ENCODE results near the gene PCAT7.
A peak's percentile ranks its signal among the peaks of the same experiment; 100 is the strongest.

The PCAT7 gene

GRCh38 chr9:94566550-94566949, 11.7 kb downstream of the PCAT7 start:
- Histone ChIP-seq H3K4me1 (ENCODE audit: control insufficient read depth, insufficient read depth, low read depth, low read length) (no peaks in the 10 kb centered on the region), H2BK5ac (ENCODE audit: low read depth, low read length, poor library complexity, severe bottlenecking) (no peak overlapping the region), H3K4ac (ENCODE audit: low read depth in 1 of 2, low read length in 2 of 2) (no peak overlapping the region), H3K36me3 (ENCODE audit: control insufficient read depth in 1 of 2, insufficient read depth in 2 of 2, low read depth in 1 of 2, low read length in 2 of 2) (no peaks in the 10 kb centered on the region), H3K27ac (ENCODE audit: low read length, poor library complexity, severe bottlenecking) (no peak overlapping the region), H2BK12ac (ENCODE audit: low read length in 2 of 2) (no peak overlapping the region), H3K4me2 (ENCODE audit: low read length, poor library complexity, severe bottlenecking) (no peak overlapping the region), H3K23ac (ENCODE audit: low read length in 2 of 2) (no peak overlapping the region), H4K8ac (ENCODE audit: low read length) (no peak overlapping the region), H2BK120ac (ENCODE audit: low read depth, low read length) (no peak overlapping the region), H4K91ac (ENCODE audit: low read length) (no peak overlapping the region), H3K14ac (ENCODE audit: low read length in 2 of 2) (no peak overlapping the region), H3K79me1 (replicated peaks; ENCODE audit: low read length, poor library complexity, severe bottlenecking) (no peaks in the 10 kb centered on the region), H2AK5ac (ENCODE audit: low read length, severe bottlenecking) (no peak overlapping the region), H3K9me3 (ENCODE audit: control insufficient read depth, low read length) (no peaks in the 10 kb centered on the region), H3K27me3 (ENCODE audit: control insufficient read depth in 1 of 2, insufficient read depth in 1 of 2, low read length in 2 of 2) (peaks cover 9 to 19% of the 10 kb centered on the region in 2 experiments), H3K18ac (ENCODE audit: low read depth in 1 of 2, low read length in 2 of 2) (no peak overlapping the region), H2AFZ (ENCODE audit: low read depth, low read length) (no peak overlapping the region), H2BK15ac (ENCODE audit: low read depth, poor library complexity, severe bottlenecking) (no peak overlapping the region), H3K4me3 (ENCODE audit: insufficient read depth in 1 of 2, low read depth in 1 of 2, low read length in 2 of 2) (no peak overlapping the region), H3K9ac (ENCODE audit: low read length) (no peak overlapping the region)
- no peak for DNase-seq

- Histone ChIP-seq H3K23ac (ENCODE audit: low read length in 2 of 2) (no peak overlapping the region), H4K8ac (ENCODE audit: low read length) (no peak overlapping the region), H2BK12ac (ENCODE audit: low read length in 2 of 2) (no peak overlapping the region), H3K4me2 (ENCODE audit: low read length, poor library complexity, severe bottlenecking) (no peak overlapping the region), H2BK5ac (ENCODE audit: low read depth, low read length, poor library complexity, severe bottlenecking) (no peak overlapping the region), H2AK5ac (ENCODE audit: low read length, severe bottlenecking) (no peak overlapping the region), H3K14ac (ENCODE audit: low read length in 2 of 2) (no peak overlapping the region), H3K36me3 (ENCODE audit: control insufficient read depth in 1 of 2, insufficient read depth in 2 of 2, low read depth in 1 of 2, low read length in 2 of 2) (no peaks in the 10 kb centered on the region), H3K18ac (ENCODE audit: low read depth in 1 of 2, low read length in 2 of 2) (no peak overlapping the region), H3K4me1 (ENCODE audit: control insufficient read depth, insufficient read depth, low read depth, low read length) (no peaks in the 10 kb centered on the region), H3K4me3 (ENCODE audit: insufficient read depth in 1 of 2, low read depth in 1 of 2, low read length in 2 of 2) (no peak overlapping the region), H2BK120ac (ENCODE audit: low read depth, low read length) (no peak overlapping the region), H4K91ac (ENCODE audit: low read length) (no peak overlapping the region), H2AFZ (ENCODE audit: low read depth, low read length) (no peak overlapping the region), H3K27me3 (ENCODE audit: control insufficient read depth in 1 of 2, insufficient read depth in 1 of 2, low read length in 2 of 2) (peaks cover 9 to 25% of the 10 kb centered on the region in 2 experiments), H3K4ac (ENCODE audit: low read depth in 1 of 2, low read length in 2 of 2) (no peak overlapping the region), H3K79me1 (replicated peaks; ENCODE audit: low read length, poor library complexity, severe bottlenecking) (no peaks in the 10 kb centered on the region), H3K9me3 (ENCODE audit: control insufficient read depth, low read length) (no peaks in the 10 kb centered on the region), H3K27ac (ENCODE audit: low read length, poor library complexity, severe bottlenecking) (no peak overlapping the region), H3K9ac (ENCODE audit: low read length) (no peak overlapping the region), H2BK15ac (ENCODE audit: low read depth, poor library complexity, severe bottlenecking) (no peak overlapping the region)
- 100% methylated on average over 2 of the region's 2 CpGs for WGBS
- no peak for DNase-seq
These were observed 12.4 kb downstream of the PCAT7 start for GRCh38 chr9:94567271-94567670.

GRCh38 chr9:94568250-94568889, 13.5 kb downstream of the PCAT7 start:
- Histone ChIP-seq H2BK12ac (ENCODE audit: low read length in 2 of 2) (no peak overlapping the region), H3K79me1 (replicated peaks; ENCODE audit: low read length, poor library complexity, severe bottlenecking) (no peaks in the 10 kb centered on the region), H3K9me3 (ENCODE audit: control insufficient read depth, low read length) (no peaks in the 10 kb centered on the region), H2BK5ac (ENCODE audit: low read depth, low read length, poor library complexity, severe bottlenecking) (no peak overlapping the region), H3K9ac (ENCODE audit: low read length) (no peak overlapping the region), H3K4ac (ENCODE audit: low read depth in 1 of 2, low read length in 2 of 2) (no peak overlapping the region), H2BK120ac (ENCODE audit: low read depth, low read length) (no peak overlapping the region), H3K4me2 (ENCODE audit: low read length, poor library complexity, severe bottlenecking) (no peak overlapping the region), H4K8ac (ENCODE audit: low read length) (no peak overlapping the region), H3K4me1 (ENCODE audit: control insufficient read depth, insufficient read depth, low read depth, low read length) (no peaks in the 10 kb centered on the region), H4K91ac (ENCODE audit: low read length) (no peak overlapping the region), H3K18ac (ENCODE audit: low read depth in 1 of 2, low read length in 2 of 2) (no peak overlapping the region), H3K36me3 (ENCODE audit: control insufficient read depth in 1 of 2, insufficient read depth in 2 of 2, low read depth in 1 of 2, low read length in 2 of 2) (no peaks in the 10 kb centered on the region), H2AK5ac (ENCODE audit: low read length, severe bottlenecking) (no peak overlapping the region), H2AFZ (ENCODE audit: low read depth, low read length) (no peak overlapping the region), H3K14ac (ENCODE audit: low read length in 2 of 2) (no peak overlapping the region), H3K4me3 (ENCODE audit: insufficient read depth in 1 of 2, low read depth in 1 of 2, low read length in 2 of 2) (no peak overlapping the region), H3K23ac (ENCODE audit: low read length in 2 of 2) (no peak overlapping the region), H3K27ac (ENCODE audit: low read length, poor library complexity, severe bottlenecking) (no peak overlapping the region), H2BK15ac (ENCODE audit: low read depth, poor library complexity, severe bottlenecking) (no peak overlapping the region), H3K27me3 (ENCODE audit: control insufficient read depth in 1 of 2, insufficient read depth in 1 of 2, low read length in 2 of 2) (peaks cover 3 to 23% of the 10 kb centered on the region in 2 experiments)
- DNase-seq = no peak
- WGBS = 50% methylated on average over 2 of the region's 3 CpGs

GRCh38 chr9:94568972-94569712, 14.3 kb downstream of the PCAT7 start:
- Histone ChIP-seq H3K18ac (ENCODE audit: low read depth in 1 of 2, low read length in 2 of 2) (no peak overlapping the region), H3K4me3 (ENCODE audit: insufficient read depth in 1 of 2, low read depth in 1 of 2, low read length in 2 of 2) (no peak overlapping the region), H4K91ac (ENCODE audit: low read length) (no peak overlapping the region), H3K9me3 (ENCODE audit: control insufficient read depth, low read length) (no peaks in the 10 kb centered on the region), H3K4me2 (ENCODE audit: low read length, poor library complexity, severe bottlenecking) (no peak overlapping the region), H3K36me3 (ENCODE audit: control insufficient read depth in 1 of 2, insufficient read depth in 2 of 2, low read depth in 1 of 2, low read length in 2 of 2) (no peaks in the 10 kb centered on the region), H3K23ac (ENCODE audit: low read length in 2 of 2) (no peak overlapping the region), H3K79me1 (replicated peaks; ENCODE audit: low read length, poor library complexity, severe bottlenecking) (no peaks in the 10 kb centered on the region), H3K4me1 (ENCODE audit: control insufficient read depth, insufficient read depth, low read depth, low read length) (no peaks in the 10 kb centered on the region), H2BK12ac (ENCODE audit: low read length in 2 of 2) (no peak overlapping the region), H3K9ac (ENCODE audit: low read length) (no peak overlapping the region), H2BK5ac (ENCODE audit: low read depth, low read length, poor library complexity, severe bottlenecking) (no peak overlapping the region), H2AK5ac (ENCODE audit: low read length, severe bottlenecking) (no peak overlapping the region), H2BK120ac (ENCODE audit: low read depth, low read length) (no peak overlapping the region), H2BK15ac (ENCODE audit: low read depth, poor library complexity, severe bottlenecking) (no peak overlapping the region), H3K27me3 (ENCODE audit: control insufficient read depth in 1 of 2, insufficient read depth in 1 of 2, low read length in 2 of 2) (peaks cover 3 to 23% of the 10 kb centered on the region in 2 experiments), H3K14ac (ENCODE audit: low read length in 2 of 2) (no peak overlapping the region), H4K8ac (ENCODE audit: low read length) (peak overlapping the region; percentile 22), H3K27ac (ENCODE audit: low read length, poor library complexity, severe bottlenecking) (no peak overlapping the region), H3K4ac (ENCODE audit: low read depth in 1 of 2, low read length in 2 of 2) (peak overlapping the region in 1 of 2 experiments; percentile 43), H2AFZ (ENCODE audit: low read depth, low read length) (no peak overlapping the region)
- DNase-seq = no peak
- 87% methylated on average over 16 of the region's 17 CpGs for WGBS

Measured in mesenchymal stem cell (in vitro differentiated cells and primary cell).